A172 (cell line): Measurements from ENCODE around the gene SPOP. TPM values are rescaled to one million over a fixed set of nuclear protein-coding genes. Genes with fewer than 3 reads are reported as not detected.
"Not testable (repeated sequence)": the region's sequence is repeated elsewhere in the genome, so short reads cannot be mapped to it uniquely, and the experiment has no call there.

Experiments
- DNase-seq: peaks from one replicate; pipeline ENCODE4 v3.0.0-alpha.2; 2015; ENCODE audit warnings: low spot score
- total RNA-seq: library from RNA; depleted of rRNA; stranded (reverse); fragments of >200 nt; shearing (Covaris generic); gene quantifications from 2 replicates; pipeline ENCODE4 v1.2.3, GENCODE V29; 2014; rRNA removed

The SPOP gene
- total RNA-seq, 1 experiment from 2014 or later = 36.3 TPM

- not testable (repeated sequence) for DNase-seq
These were observed 127.1 kb downstream of the SPOP start for GRCh38 chr17:49550764-49551163.

DNA sequence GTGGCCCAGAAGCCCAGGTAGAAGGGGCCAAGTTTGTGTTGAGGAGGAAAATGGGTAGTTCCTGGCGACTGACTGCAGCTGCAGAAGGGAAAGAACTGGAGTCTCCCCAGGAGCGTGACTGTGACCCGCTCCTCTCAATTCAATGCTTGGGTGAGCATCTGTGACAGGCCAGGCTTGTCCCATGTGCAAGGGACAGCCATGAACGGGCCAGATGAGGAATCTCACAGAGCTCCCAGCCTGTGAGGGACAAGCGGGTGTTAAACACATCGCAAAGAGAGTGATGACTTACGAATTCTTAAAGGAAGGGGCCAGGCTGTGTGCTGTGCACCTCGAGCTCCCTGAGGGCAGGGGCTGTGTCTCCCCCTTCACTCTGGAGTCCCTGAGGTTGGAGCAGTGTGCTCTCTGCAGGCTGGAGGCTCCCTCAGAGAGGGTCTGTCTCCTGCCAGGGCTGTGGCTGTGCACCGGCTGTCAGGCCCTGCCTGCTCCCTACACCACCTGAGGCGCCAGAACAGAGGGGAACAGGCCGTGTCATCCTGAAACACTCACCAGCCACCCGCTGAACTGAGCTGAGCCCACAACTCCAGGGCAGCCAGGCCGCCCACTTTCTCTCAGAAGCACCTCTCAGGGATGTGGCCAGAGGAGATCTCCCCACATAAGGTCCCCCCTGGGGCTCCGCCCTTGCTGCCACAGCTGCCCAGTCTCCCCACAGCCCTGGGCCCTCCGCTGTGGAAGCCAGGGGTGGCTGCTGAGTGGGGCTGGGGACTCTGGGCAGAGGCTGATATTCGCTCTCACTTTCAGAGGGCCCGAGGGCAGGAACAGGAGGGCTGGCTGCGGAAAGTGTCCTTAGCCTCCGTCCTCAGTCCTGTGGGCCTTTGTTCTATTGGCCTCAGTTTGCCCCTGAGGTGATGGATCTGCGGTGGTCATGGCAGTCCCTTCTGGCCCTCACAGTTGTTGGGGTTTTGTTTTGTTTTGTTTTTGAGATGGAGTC is 127.9 kb downstream of the SPOP start:
- no peak for DNase-seq

- no peak for DNase-seq
These were observed 128.6 kb downstream of the SPOP start for GRCh38 chr17:49549311-49549605.

Other genes with a start within 250 kb of the SPOP start
- 1.8 and 2.3 TPM in 2 replicates for gene NGFR, start 182.8 kb downstream of the SPOP start, total RNA-seq
- gene NXPH3, start 102.2 kb downstream of the SPOP start, total RNA-seq = 0.12 and 0.24 TPM in 2 replicates
- gene SLC35B1, start 29.9 kb upstream of the SPOP start, total RNA-seq = 101 and 112 TPM in 2 replicates
- 4.6 and 12.0 TPM in 2 replicates for gene FAM117A, start 86.0 kb upstream of the SPOP start, total RNA-seq
- 30.3 and 33.4 TPM in 2 replicates for gene KAT7, start 110.6 kb upstream of the SPOP start, total RNA-seq
- not detected in 2 replicates for gene TAC4, start 170.0 kb upstream of the SPOP start, total RNA-seq